H1 (cell line): ENCODE results near the gene SHTN1. TPM values are rescaled to one million over a fixed set of nuclear protein-coding genes. Genes with fewer than 3 reads are reported as not detected.

ENCODE experiments used
- CTCF ChIA-PET: fragments of 300-600 bp; sonication (Branson Sonifier 250); formaldehyde crosslinking; loops from one replicate; lab custom pipeline; 2021; ENCODE audit not compliant: partially characterized antibody; lab: Charles Lee
- POLR2A ChIA-PET: fragments of 300-600 bp; sonication (Branson Sonifier 250); formaldehyde crosslinking; loops from one replicate; lab custom pipeline; 2021; ENCODE audit warnings: inconsistent platforms; ENCODE audit not compliant: partially characterized antibody; lab: Charles Lee
- DNase-seq, 2 experiments: peaks; one replicate each; pipeline versions ENCODE4 v3.0.0 to v3.0.0-alpha.2; 2010 to 2022; ENCODE audit warnings: low spot score in 2 of 2, low read depth in 1 of 2, mixed read lengths in 1 of 2
- FAIRE-seq: peaks from 2 replicates; lab custom pipeline; 2011; peaks lifted over from hg19 to GRCh38; lab: Jason Lieb, UNC
- H2AFZ ChIP-seq: 2 replicates; pipeline ENCODE4 v1.8.1; 2012; ENCODE audit warnings: low read length, inconsistent platforms
- H2AK5ac ChIP-seq: 2 replicates; pipeline ENCODE4 v1.6.1; 2013; ENCODE audit warnings: low read depth, low read length
- H2BK120ac ChIP-seq: replicated peaks from 2 replicates; pipeline ENCODE3; 2013; ENCODE audit warnings: low read depth, low read length, inconsistent platforms
- H2BK12ac ChIP-seq: 2 replicates; pipeline ENCODE4 v1.6.1; 2013; ENCODE audit warnings: low read depth, low read length
- H2BK15ac ChIP-seq: 2 replicates; pipeline ENCODE4 v1.6.1; 2013; ENCODE audit warnings: low read length
- H2BK20ac ChIP-seq: 2 replicates; pipeline ENCODE4 v1.6.1; 2013; ENCODE audit warnings: low read length
- H2BK5ac ChIP-seq: 2 replicates; pipeline ENCODE4 v1.6.1; 2013; ENCODE audit warnings: low read depth, low read length
- H3K14ac ChIP-seq: 2 replicates; pipeline ENCODE4 v1.6.1; 2013; ENCODE audit warnings: inconsistent platforms; ENCODE audit not compliant: insufficient read length
- H3K18ac ChIP-seq: 2 replicates; pipeline ENCODE4 v1.6.1; 2013; ENCODE audit warnings: low read length; ENCODE audit errors: extremely low read depth
- H3K23ac ChIP-seq: 2 replicates; pipeline ENCODE4 v1.6.1; 2013; ENCODE audit warnings: inconsistent platforms; ENCODE audit not compliant: insufficient read length
- H3K23me2 ChIP-seq: 2 replicates; pipeline ENCODE4 v1.6.1; 2013; ENCODE audit warnings: low read depth, low read length
- H3K27ac ChIP-seq: 2 replicates; pipeline ENCODE4 v1.6.1; 2011; ENCODE audit warnings: low read depth, low read length, inconsistent platforms
- H3K27me3 ChIP-seq, 4 experiments: replicated peaks in 1 of 4; 1 replicate in 1 of 4; 2 replicates in 3 of 4; pipeline versions ENCODE4 v1.6.1 to v1.8.1; 2011 to 2013; ENCODE audit warnings: low read length in 3 of 4, mild to moderate bottlenecking in 3 of 4, inconsistent platforms in 2 of 4, mixed read lengths in 2 of 4, moderate library complexity in 1 of 4; ENCODE audit not compliant: control insufficient read depth in 3 of 4, insufficient read depth in 3 of 4; ENCODE audit errors: extremely low read depth in 1 of 4
- H3K36me3 ChIP-seq, 4 experiments: 2 replicates each; pipeline versions ENCODE4 v1.6.1 to v1.8.1; 2011 to 2013; ENCODE audit warnings: mild to moderate bottlenecking in 4 of 4, low read length in 3 of 4, moderate library complexity in 2 of 4, control low read depth in 1 of 4, inconsistent platforms in 1 of 4; ENCODE audit not compliant: insufficient read depth in 4 of 4, control insufficient read depth in 2 of 4
- H3K4ac ChIP-seq: replicated peaks from 2 replicates; pipeline ENCODE3; 2013; ENCODE audit warnings: low read length, low read depth, mixed read lengths, inconsistent platforms; ENCODE audit not compliant: insufficient read length
- H3K4me1 ChIP-seq, 4 experiments: replicated peaks in 1 of 4; 1 replicate in 1 of 4; 2 replicates in 3 of 4; pipeline versions ENCODE4 v1.6.1 to v1.8.1; 2011 to 2013; ENCODE audit warnings: low read length in 3 of 4, inconsistent platforms in 2 of 4, mixed read lengths in 1 of 4; ENCODE audit not compliant: insufficient read depth in 4 of 4, control insufficient read depth in 3 of 4
- H3K4me2 ChIP-seq, 2 experiments: 2 replicates each; pipeline versions ENCODE4 v1.6.1 to v1.8.1; 2011 to 2013; ENCODE audit warnings: low read depth in 2 of 2, low read length in 2 of 2, control low read depth in 1 of 2, inconsistent platforms in 1 of 2, mild to moderate bottlenecking in 1 of 2; ENCODE audit not compliant: insufficient read depth in 1 of 2
- H3K4me3 ChIP-seq, 4 experiments: fragments of 200-600, 300-600 bp in 1 of 4; sonication (generic), shearing (Covaris generic), sonication (Bioruptor Twin) in 1 of 4; 2 replicates each; pipeline versions ENCODE4 v1.5.1 to v1.8.1; 2011 to 2016; ENCODE audit warnings: low read length in 4 of 4, low read depth in 3 of 4, control low read depth in 2 of 4, inconsistent platforms in 2 of 4, mild to moderate bottlenecking in 2 of 4, mixed read lengths in 1 of 4, moderate library complexity in 1 of 4; ENCODE audit not compliant: insufficient read depth in 2 of 4; ENCODE audit errors: extremely low read depth in 1 of 4
- H3K56ac ChIP-seq: replicated peaks from 2 replicates; pipeline ENCODE3; 2013; ENCODE audit warnings: low read depth, mild to moderate bottlenecking, mixed read lengths, low read length, inconsistent platforms; ENCODE audit not compliant: insufficient read length
- H3K79me1 ChIP-seq: 2 replicates; pipeline ENCODE4 v1.6.1; 2013; ENCODE audit warnings: low read depth, low read length, control low read depth
- H3K79me2 ChIP-seq, 2 experiments: 2 replicates each; pipeline versions ENCODE4 v1.6.1 to v1.8.1; 2012 to 2013; ENCODE audit warnings: low read length in 2 of 2, mild to moderate bottlenecking in 2 of 2, inconsistent platforms in 1 of 2; ENCODE audit not compliant: insufficient read depth in 2 of 2, control insufficient read depth in 1 of 2
- H3K9ac ChIP-seq, 4 experiments: replicated peaks in 1 of 4; 1 replicate in 1 of 4; 2 replicates in 3 of 4; pipeline versions ENCODE4 v1.6.1 to v1.8.1; 2011 to 2013; ENCODE audit warnings: low read depth in 3 of 4, low read length in 3 of 4, control low read depth in 2 of 4, mild to moderate bottlenecking in 2 of 4, moderate library complexity in 2 of 4, inconsistent platforms in 1 of 4; ENCODE audit errors: extremely low read depth in 1 of 4
- H3K9me3 ChIP-seq, 2 experiments: 2 replicates each; pipeline versions ENCODE4 v1.6.1 to v1.8.1; 2012 to 2013; ENCODE audit warnings: mild to moderate bottlenecking in 2 of 2, moderate library complexity in 2 of 2, control low read depth in 1 of 2, inconsistent platforms in 1 of 2, low read depth in 1 of 2, low read length in 1 of 2, mixed read lengths in 1 of 2; ENCODE audit not compliant: insufficient read depth in 2 of 2
- H4K20me1 ChIP-seq, 2 experiments: replicated peaks in 1 of 2; 2 replicates each; pipeline versions ENCODE3 to v1.8.1; 2011 to 2013; ENCODE audit warnings: inconsistent platforms in 2 of 2, low read length in 2 of 2, mild to moderate bottlenecking in 1 of 2; ENCODE audit not compliant: insufficient read depth in 2 of 2, control insufficient read depth in 1 of 2
- H4K5ac ChIP-seq: 2 replicates; pipeline ENCODE4 v1.6.1; 2013; ENCODE audit warnings: low read length, low read depth, mixed read lengths, inconsistent platforms; ENCODE audit not compliant: insufficient read length
- H4K8ac ChIP-seq: 2 replicates; pipeline ENCODE4 v1.8.0; 2013; ENCODE audit warnings: mild to moderate bottlenecking, moderate library complexity, low read length, inconsistent platforms; ENCODE audit not compliant: insufficient read depth; ENCODE audit errors: extremely low read depth
- H4K91ac ChIP-seq: replicated peaks from 2 replicates; pipeline ENCODE3; 2013; ENCODE audit warnings: low read length, mixed read lengths, inconsistent platforms; ENCODE audit not compliant: insufficient read length
- ASH2L ChIP-seq: fragments of 200-600, 300-600 bp; sonication (generic); IDR thresholded peaks from one replicate; pipeline ENCODE4 v1.7.1; 2017; ENCODE audit warnings: low read length
- E2F6 ChIP-seq: IDR thresholded peaks from 2 replicates; pipeline ENCODE4 v1.6.1; 2012; ENCODE audit warnings: inconsistent platforms
- MAX ChIP-seq: IDR thresholded peaks from 2 replicates; pipeline ENCODE4 v1.6.1; 2012; ENCODE audit warnings: inconsistent platforms
- SP2 ChIP-seq: IDR thresholded peaks from 2 replicates; pipeline ENCODE4 v1.6.1; 2012; ENCODE audit warnings: mild to moderate bottlenecking, low read length, inconsistent platforms
- WGBS, 2 experiments: shearing (Covaris generic) in 1 of 2; methylation state at CpG; one replicate each; pipeline versions ENCODE4 v1.1.6 to v1.1.7; 2013 to 2015; ENCODE audit warnings: low lambda C conversion rate in 2 of 2, mixed read lengths in 2 of 2, inconsistent platforms in 1 of 2, low coverage in 1 of 2, missing lambda C conversion rate in 1 of 2; ENCODE audit not compliant: insufficient replicate concordance in 2 of 2, insufficient coverage in 1 of 2, insufficient read length in 1 of 2; ENCODE audit errors: extremely low coverage in 1 of 2, missing lambda C conversion rate in 1 of 2; 5-methylcytosine and 5-hydroxymethylcytosine counted together
- polyA plus RNA-seq, 7 experiments: library from polyadenylated mRNA; depleted of rRNA in 3 of 7; stranded (reverse) in 5 of 7; unstranded in 2 of 7; fragments of >200 nt in 5 of 7; fragments of 200-250 nt in 2 of 7; gene quantifications; 1 replicate in 5 of 7; 2 replicates in 1 of 7; 4 replicates in 1 of 7; pipeline versions ENCODE4 v1.2.1 to v1.2.3, GENCODE V29; 2011 to 2013; ENCODE audit warnings: missing spikeins in 2 of 7, mixed read lengths in 2 of 7
- total RNA-seq: library from RNA; stranded (reverse); fragmentation: NEBNext Ultra II Directional; extraction: Animal tissue kit (Norgen Biotek cat#: 25700); gene quantifications from 2 replicates; pipeline ENCODE4 v1.2.1, GENCODE V29; 2021

SHTN1 gene
- total and polyA plus RNA-seq, 2 of the 8 experiments (the other 6 are each of a cell fraction or from before 2014, with no cell fraction given), result 3.3 to 12.7 TPM

- WGBS, 2 experiments, result 88% methylated on average over 8 of the region's 8 CpGs; no CpG with 5 or more reads in 1 of the 2 experiments
- no peak for TF ChIP-seq MAX
- TF ChIP-seq E2F6, result no peak
- no peak for TF ChIP-seq SP2
- no peak for TF ChIP-seq ASH2L
Measured at GRCh38 chr10:117016266-117016665, 11.3 kb upstream of the SHTN1 start.

More at GRCh38 chr10:117016266-117016665, 11.3 kb upstream of the SHTN1 start:
- no peaks in the 10 kb centered on the region for H3K36me3 ChIP-seq
- H3K4ac ChIP-seq, result no peak overlapping the region
- H2BK12ac ChIP-seq, result no peak overlapping the region
- H3K4me3 ChIP-seq, result no peak overlapping the region
- H3K14ac ChIP-seq, result no peak overlapping the region
- H2BK20ac ChIP-seq, result no peak overlapping the region
- H2AK5ac ChIP-seq, result no peak overlapping the region
- no peak overlapping the region for H3K27ac ChIP-seq
- no peaks in the 10 kb centered on the region for H3K79me2 ChIP-seq
- H2BK15ac ChIP-seq, result no peak overlapping the region
- no peak overlapping the region for H3K23ac ChIP-seq
- no peak overlapping the region for H3K4me2 ChIP-seq
- no peak overlapping the region for H2BK120ac ChIP-seq
- no peak overlapping the region for H4K91ac ChIP-seq
- H2AFZ ChIP-seq, result no peak overlapping the region
- H3K4me1 ChIP-seq, result no peaks in the 10 kb centered on the region
- no peak for DNase-seq
- no peak overlapping the region for H3K18ac ChIP-seq
- H3K9ac ChIP-seq, result no peak overlapping the region
- H3K9me3 ChIP-seq, result no peaks in the 10 kb centered on the region
- no peak overlapping the region for H3K56ac ChIP-seq
- ChIA-PET CTCF (interaction anchor here (0.6 to 1.4 kb wide), 2 partner anchors 10 to 96 kb away, joined by 3 read pairs; no protein-coding TSS in a partner anchor), POLR2A (interaction anchor here (1.0 kb wide), 1 partner anchor 12 kb away, joined by 5 read pairs; the partner anchor contains the start of gene SHTN1)
- no peaks in the 10 kb centered on the region for H4K20me1 ChIP-seq
- H3K23me2 ChIP-seq, result no peaks in the 10 kb centered on the region
- no peak for FAIRE-seq
- H2BK5ac ChIP-seq, result no peak overlapping the region
- H3K79me1 ChIP-seq, result no peaks in the 10 kb centered on the region
- H4K8ac ChIP-seq, result no peak overlapping the region
- no peak overlapping the region for H4K5ac ChIP-seq
- no peaks in the 10 kb centered on the region for H3K27me3 ChIP-seq
